Left colon (tissue), 2 donors: ENCODE results near the gene KCNJ18. TPM values are rescaled to one million over a fixed set of nuclear protein-coding genes. Genes with fewer than 3 reads are reported as not detected.
"Not testable (repeated sequence)": the region's sequence is repeated elsewhere in the genome, so short reads cannot be mapped to it uniquely, and the experiment has no call there.

ENCODE experiments used
- ATAC-seq: fragments of 200-7000 bp; cut with Tn5 transposase; one replicate; pipeline ENCODE4 v1.9.1; 2020; ENCODE audit warnings: mild to moderate bottlenecking, moderate library complexity
- DNase-seq, 2 donors: peaks; one replicate each; pipeline ENCODE4 v3.0.0-alpha.2; 2020
- intact Hi-C, 2 donors: fragments of 100-400 bp; cut with DNase I in 1 of 2; cut with micrococcal nuclease in 1 of 2; formaldehyde crosslinking; loops; one replicate each; pipeline versions ENCODE4 v1.11.2 to v1.14.0; 2022; cut with DNase I, micrococcal nuclease
- total RNA-seq, 2 donors: library from RNA; stranded (reverse); fragmentation: NEBNext Ultra II Directional; extraction: Animal tissue kit (Norgen Biotek cat#: 25700); gene quantifications; one replicate each; pipeline ENCODE4 v1.2.1, GENCODE V29; 2021
- donor health status: DM: no; HTN: no; CAD: no.
- donor health status: DM: yes; HTN: yes; CAD: no.

Gene KCNJ18
- total RNA-seq, 2 donors from 2014 or later: not detected

- ATAC-seq, intact Hi-C loops: not testable (repeated sequence)
Observed at GRCh38 chr17:21710486-21710885, 18.2 kb downstream of the KCNJ18 start.

DNA sequence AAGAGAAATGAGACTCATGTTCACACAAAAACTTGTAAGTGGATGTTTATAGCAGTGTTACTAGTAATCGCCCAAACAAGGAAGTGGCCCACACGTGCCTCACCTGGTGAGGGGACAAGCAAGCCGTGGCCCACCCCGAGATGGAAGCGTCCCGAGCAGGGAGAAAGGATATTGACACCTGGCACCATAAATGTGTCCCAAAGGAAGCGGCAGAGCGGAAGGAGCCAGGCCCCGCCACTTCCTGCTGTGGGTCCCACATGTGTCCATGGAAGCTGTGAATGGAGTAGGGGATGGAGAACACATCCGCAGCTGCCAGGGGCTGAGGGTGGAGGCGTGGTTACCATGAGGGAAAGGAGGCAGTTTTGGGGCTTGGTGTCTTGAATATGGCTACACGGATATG is 18.9 kb downstream of the KCNJ18 start:
- DNase-seq (no peak), ATAC-seq (no peak)
- intact Hi-C loops: no loop called here

More at GRCh38 chr17:21710486-21710885, 18.2 kb downstream of the KCNJ18 start:
- not testable (repeated sequence) for DNase-seq

- DNase-seq, intact Hi-C loops, ATAC-seq: not testable (repeated sequence)
Observed at GRCh38 chr17:21713020-21713419, 20.7 kb downstream of the KCNJ18 start.

GRCh38 chr17:21713631-21714030 is 21.3 kb downstream of the KCNJ18 start:
- intact Hi-C loops, ATAC-seq, DNase-seq: not testable (repeated sequence)

GRCh38 chr17:21714676-21715075 is 22.4 kb downstream of the KCNJ18 start:
- ATAC-seq, DNase-seq, intact Hi-C loops: not testable (repeated sequence)

- DNase-seq, intact Hi-C loops, ATAC-seq: not testable (repeated sequence)
Observed at GRCh38 chr17:21715877-21716276, 23.6 kb downstream of the KCNJ18 start.

DNA sequence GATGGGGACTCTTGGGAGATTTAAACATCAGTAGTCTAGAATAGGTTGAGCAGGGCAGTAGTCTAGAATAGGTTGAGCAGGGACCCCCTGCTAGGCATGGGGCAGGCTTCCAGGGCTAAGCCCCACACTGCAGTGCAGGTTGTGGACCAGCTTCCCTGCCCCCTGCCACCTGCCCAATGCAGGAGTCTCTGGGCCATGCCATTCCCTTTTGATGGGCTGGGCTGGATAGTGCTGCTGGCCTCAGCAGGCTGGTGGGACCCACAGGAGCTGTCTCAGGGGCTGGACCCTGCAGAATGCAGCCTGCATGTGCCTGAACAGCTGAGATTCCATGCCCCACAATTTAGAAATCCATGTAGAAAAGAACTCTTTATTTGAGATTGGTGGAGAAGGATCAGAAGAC is 26.6 kb downstream of the KCNJ18 start:
- ATAC-seq, intact Hi-C loops, DNase-seq: not testable (repeated sequence)

GRCh38 chr17:21719511-21720226 is 27.3 kb downstream of the KCNJ18 start:
- ATAC-seq, intact Hi-C loops: not testable (repeated sequence)

GRCh38 chr17:21720566-21720965 is 28.2 kb downstream of the KCNJ18 start:
- ATAC-seq, intact Hi-C loops, DNase-seq: not testable (repeated sequence)

More at GRCh38 chr17:21719511-21720226, 27.3 kb downstream of the KCNJ18 start:
- not testable (repeated sequence) for DNase-seq

GRCh38 chr17:21722268-21722667 is 29.9 kb downstream of the KCNJ18 start:
- ATAC-seq, DNase-seq, intact Hi-C loops: not testable (repeated sequence)

DNA sequence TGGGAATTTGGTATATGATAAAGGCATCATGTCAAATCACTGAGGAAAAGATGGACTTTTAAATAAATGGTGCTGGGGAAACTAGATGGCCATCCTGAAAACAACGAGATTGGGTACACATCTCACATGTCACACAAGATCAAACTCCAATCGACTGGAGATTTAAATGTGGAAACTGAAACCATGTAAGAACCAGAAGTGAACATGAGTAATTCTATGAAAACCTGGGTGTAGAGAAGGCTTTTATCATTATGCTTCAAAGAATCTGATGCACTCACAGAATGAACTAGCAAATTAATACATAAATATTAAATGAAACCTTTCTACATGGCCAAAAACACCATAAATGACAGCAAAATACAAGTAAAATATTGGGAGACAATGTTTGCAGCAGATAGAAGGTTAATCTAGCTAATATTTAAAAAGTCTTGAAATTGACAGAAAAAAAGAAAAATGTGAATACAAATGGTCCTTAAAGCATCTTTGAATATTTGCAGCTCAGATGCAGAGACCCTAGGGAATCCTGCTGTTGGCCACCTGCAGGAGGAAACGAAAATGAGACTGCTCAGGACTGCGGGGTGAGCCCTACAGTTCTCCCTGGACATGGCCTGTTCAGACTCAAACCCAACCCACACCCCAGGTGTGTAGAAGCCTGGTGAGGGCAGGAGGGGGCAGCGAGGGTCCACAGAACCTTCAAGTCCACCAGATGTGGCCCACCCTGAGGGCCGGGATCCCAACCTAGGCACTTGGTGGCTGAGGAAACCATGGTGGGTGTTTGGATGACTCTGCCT is 32.1 kb downstream of the KCNJ18 start:
- intact Hi-C loops, ATAC-seq, DNase-seq: not testable (repeated sequence)

GRCh38 chr17:21731076-21731475 is 38.8 kb downstream of the KCNJ18 start:
- ATAC-seq, DNase-seq, intact Hi-C loops: not testable (repeated sequence)

DNA sequence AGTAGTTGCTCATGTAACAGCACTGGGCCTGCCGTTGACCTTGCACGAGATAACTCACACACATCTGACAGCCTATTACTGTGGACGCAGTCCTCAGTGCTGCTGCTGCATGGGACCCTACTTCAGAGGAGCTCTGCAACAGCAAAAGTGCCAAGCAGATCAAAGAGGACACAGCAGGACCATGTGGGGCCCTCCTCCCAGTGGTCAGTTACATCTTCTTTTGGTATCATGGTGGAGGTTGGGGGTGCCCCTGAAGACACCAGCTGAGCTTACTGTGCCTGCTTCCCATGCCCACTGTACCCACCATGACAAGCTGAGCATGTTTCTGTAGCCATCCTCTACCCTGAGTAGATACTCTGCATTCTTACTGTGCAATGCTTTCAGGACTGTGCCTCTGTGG is 41.6 kb downstream of the KCNJ18 start:
- ATAC-seq, intact Hi-C loops, DNase-seq: not testable (repeated sequence)

DNA sequence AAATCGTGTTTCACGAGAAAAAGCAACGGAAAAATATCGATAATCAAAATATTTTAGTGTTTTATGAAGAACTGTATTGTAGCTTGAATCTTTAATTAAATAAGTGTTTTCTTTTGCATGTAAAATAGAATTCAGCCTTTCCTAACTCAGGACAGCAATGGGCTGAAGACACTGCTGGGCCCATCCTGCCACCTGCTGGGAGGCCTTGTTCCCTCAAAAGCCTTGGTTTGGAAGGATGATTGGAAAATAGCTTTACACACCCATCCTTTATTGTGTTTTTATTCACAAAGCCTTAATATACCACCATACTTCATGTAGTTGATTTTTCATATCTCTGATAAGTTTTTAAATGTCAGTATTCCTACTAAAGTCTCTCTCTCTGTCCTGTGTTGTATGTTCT is 43.5 kb downstream of the KCNJ18 start:
- DNase-seq, intact Hi-C loops: not testable (repeated sequence)
- ATAC-seq: peak; percentile 71

GRCh38 chr17:21737015-21737580 is 44.8 kb downstream of the KCNJ18 start:
- ATAC-seq, intact Hi-C loops, DNase-seq: not testable (repeated sequence)

DNA sequence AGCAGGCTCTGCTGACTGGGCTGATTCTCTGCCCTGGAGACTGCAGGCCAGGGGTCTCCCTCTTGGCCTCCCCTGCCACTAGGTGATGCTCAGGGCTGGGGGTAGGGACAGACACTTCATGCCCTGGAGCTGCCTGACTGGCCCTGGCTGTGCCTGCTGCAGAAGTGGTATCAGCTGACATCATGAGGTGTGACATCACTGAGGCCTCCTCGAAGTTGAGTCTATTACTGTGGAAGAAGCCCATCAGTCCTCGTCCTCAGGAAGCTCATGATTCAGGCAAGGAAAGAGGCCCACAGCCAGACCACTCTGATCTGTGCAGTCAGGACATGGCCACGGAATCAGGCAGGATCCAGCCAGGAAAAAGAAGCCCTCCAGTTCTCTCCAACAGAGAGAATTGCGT is 45.9 kb downstream of the KCNJ18 start:
- ATAC-seq, intact Hi-C loops, DNase-seq: not testable (repeated sequence)

GRCh38 chr17:21738877-21739474 is 46.7 kb downstream of the KCNJ18 start:
- DNase-seq, intact Hi-C loops, ATAC-seq: not testable (repeated sequence)

- intact Hi-C loops, DNase-seq, ATAC-seq: not testable (repeated sequence)
Observed at GRCh38 chr17:21739485-21739884, 47.2 kb downstream of the KCNJ18 start.

- peak; percentile 54 for ATAC-seq
- intact Hi-C loops, DNase-seq: not testable (repeated sequence)
Observed at GRCh38 chr17:21740836-21741235, 48.5 kb downstream of the KCNJ18 start.
